Mesenchymal stem cell (in vitro differentiated cells and primary cell): ENCODE data around the gene SHQ1.
A peak's percentile ranks its signal among the peaks of the same experiment; 100 is the strongest.

Source experiments
- DNase-seq: peaks from one replicate; pipeline ENCODE4 v3.0.0-alpha.2; 2013
- H2AFZ ChIP-seq: one replicate; pipeline ENCODE4 v1.6.1; 2013; ENCODE audit warnings: low read depth, mild to moderate bottlenecking, control low read depth, inconsistent platforms, low read length, moderate library complexity
- H2AK5ac ChIP-seq: 2 replicates; pipeline ENCODE4 v1.6.1; 2013; ENCODE audit warnings: low read length, moderate library complexity, mild to moderate bottlenecking, inconsistent platforms; ENCODE audit not compliant: severe bottlenecking
- H2BK120ac ChIP-seq: one replicate; pipeline ENCODE4 v1.6.1; 2013; ENCODE audit warnings: low read depth, mild to moderate bottlenecking, inconsistent platforms, low read length, moderate library complexity
- H2BK12ac ChIP-seq, 2 experiments: one replicate each; pipeline ENCODE4 v1.6.1; 2013; ENCODE audit warnings: inconsistent platforms in 2 of 2, low read length in 2 of 2, mild to moderate bottlenecking in 2 of 2, moderate library complexity in 2 of 2, control low read depth in 1 of 2
- H2BK15ac ChIP-seq: one replicate; pipeline ENCODE4 v1.6.1; 2013; ENCODE audit warnings: mild to moderate bottlenecking, low read depth, inconsistent platforms; ENCODE audit not compliant: poor library complexity, severe bottlenecking
- H2BK5ac ChIP-seq: 2 replicates; pipeline ENCODE4 v1.6.1; 2013; ENCODE audit warnings: low read depth, mild to moderate bottlenecking, low read length, control low read depth, inconsistent platforms; ENCODE audit not compliant: poor library complexity, severe bottlenecking
- H3K14ac ChIP-seq, 2 experiments: one replicate each; pipeline ENCODE4 v1.6.1; 2013; ENCODE audit warnings: inconsistent platforms in 2 of 2, low read length in 2 of 2, control low read depth in 1 of 2, mild to moderate bottlenecking in 1 of 2, moderate library complexity in 1 of 2
- H3K18ac ChIP-seq, 2 experiments: one replicate each; pipeline ENCODE4 v1.6.1; 2013; ENCODE audit warnings: inconsistent platforms in 2 of 2, low read length in 2 of 2, control low read depth in 1 of 2, low read depth in 1 of 2, mild to moderate bottlenecking in 1 of 2
- H3K23ac ChIP-seq, 2 experiments: one replicate each; pipeline ENCODE4 v1.6.1; 2013; ENCODE audit warnings: inconsistent platforms in 2 of 2, low read length in 2 of 2, mild to moderate bottlenecking in 2 of 2, moderate library complexity in 2 of 2, control low read depth in 1 of 2
- H3K27ac ChIP-seq: 2 replicates; pipeline ENCODE4 v1.5.1; 2013; ENCODE audit warnings: mild to moderate bottlenecking, moderate library complexity, low read length, control low read depth, inconsistent platforms; ENCODE audit not compliant: poor library complexity, severe bottlenecking
- H3K27me3 ChIP-seq, 2 experiments: 2 replicates each; pipeline versions ENCODE4 v1.6.1 to v1.7.0; 2013; ENCODE audit warnings: low read length in 2 of 2, mild to moderate bottlenecking in 2 of 2, moderate library complexity in 2 of 2, control low read depth in 1 of 2, inconsistent platforms in 1 of 2; ENCODE audit not compliant: control insufficient read depth in 1 of 2, insufficient read depth in 1 of 2
- H3K36me3 ChIP-seq, 2 experiments: 2 replicates each; pipeline versions ENCODE4 v1.6.1 to v1.7.0; 2013; ENCODE audit warnings: low read length in 2 of 2, control low read depth in 1 of 2, inconsistent platforms in 1 of 2, low read depth in 1 of 2, mild to moderate bottlenecking in 1 of 2; ENCODE audit not compliant: insufficient read depth in 2 of 2, control insufficient read depth in 1 of 2
- H3K4ac ChIP-seq, 2 experiments: one replicate each; pipeline ENCODE4 v1.6.1; 2013; ENCODE audit warnings: inconsistent platforms in 2 of 2, low read length in 2 of 2, mild to moderate bottlenecking in 2 of 2, moderate library complexity in 2 of 2, control low read depth in 1 of 2, low read depth in 1 of 2
- H3K4me1 ChIP-seq: 2 replicates; pipeline ENCODE4 v1.6.1; 2013; ENCODE audit warnings: low read depth, low read length, control low read depth; ENCODE audit not compliant: control insufficient read depth, insufficient read depth
- H3K4me2 ChIP-seq: 2 replicates; pipeline ENCODE4 v1.6.1; 2013; ENCODE audit warnings: low read length, mild to moderate bottlenecking, inconsistent platforms; ENCODE audit not compliant: poor library complexity, severe bottlenecking
- H3K4me3 ChIP-seq, 2 experiments: 2 replicates each; pipeline versions ENCODE4 v1.5.1 to v1.7.0; 2013; ENCODE audit warnings: low read length in 2 of 2, mild to moderate bottlenecking in 2 of 2, control low read depth in 1 of 2, low read depth in 1 of 2; ENCODE audit not compliant: insufficient read depth in 1 of 2
- H3K79me1 ChIP-seq: replicated peaks from 2 replicates; pipeline ENCODE4 v1.6.1; 2013; ENCODE audit warnings: mild to moderate bottlenecking, control low read depth, low read length, inconsistent platforms; ENCODE audit not compliant: poor library complexity, severe bottlenecking
- H3K9ac ChIP-seq: 2 replicates; pipeline ENCODE4 v1.7.0; 2013; ENCODE audit warnings: mild to moderate bottlenecking, low read length, moderate library complexity
- H3K9me3 ChIP-seq: 2 replicates; pipeline ENCODE4 v1.7.0; 2013; ENCODE audit warnings: mild to moderate bottlenecking, low read length; ENCODE audit not compliant: control insufficient read depth
- H4K8ac ChIP-seq: one replicate; pipeline ENCODE4 v1.6.1; 2013; ENCODE audit warnings: inconsistent platforms, mild to moderate bottlenecking, low read length, moderate library complexity
- H4K91ac ChIP-seq: one replicate; pipeline ENCODE4 v1.6.1; 2013; ENCODE audit warnings: mild to moderate bottlenecking, low read length, inconsistent platforms
- WGBS: methylation state at CpG from one replicate; pipeline ENCODE4 v1.1.7; 2013; ENCODE audit warnings: mixed read lengths; 5-methylcytosine and 5-hydroxymethylcytosine counted together

The SHQ1 gene

GRCh38 chr3:72892870-72893269 is 44.6 kb upstream of the SHQ1 start:
- H2BK120ac ChIP-seq, result no peak overlapping the region
- H3K4me2 ChIP-seq, result no peak overlapping the region
- peak overlapping the region; percentile 49 for H2AK5ac ChIP-seq
- H4K91ac ChIP-seq, result no peak overlapping the region
- no peak for DNase-seq
- peak overlapping the region; percentile 57 for H2BK15ac ChIP-seq
- H3K9ac ChIP-seq, result peak overlapping the region; percentile 31
- no peak overlapping the region for H2BK5ac ChIP-seq
- H3K4me1 ChIP-seq, result peaks cover 9% of the 10 kb centered on the region
- H3K4ac ChIP-seq, result peak overlapping the region in 1 of 2 experiments; percentile 69
- H2BK12ac ChIP-seq, result peak overlapping the region in 1 of 2 experiments; percentile 0
- no peaks in the 10 kb centered on the region for H3K9me3 ChIP-seq
- H3K27me3 ChIP-seq, result no peaks in the 10 kb centered on the region
- H3K4me3 ChIP-seq, result peak overlapping the region in 1 of 2 experiments; percentile 46
- no peaks in the 10 kb centered on the region for H3K36me3 ChIP-seq
- no peak overlapping the region for H3K23ac ChIP-seq
- WGBS, result 54% methylated on average over 4 of the region's 4 CpGs
- no peak overlapping the region for H3K14ac ChIP-seq
- peak overlapping the region; percentile 11 to 28 for H3K18ac ChIP-seq
- H3K79me1 ChIP-seq, result peaks cover 19% of the 10 kb centered on the region
- no peak overlapping the region for H4K8ac ChIP-seq
- H3K27ac ChIP-seq, result no peak overlapping the region
- no peak overlapping the region for H2AFZ ChIP-seq

DNA sequence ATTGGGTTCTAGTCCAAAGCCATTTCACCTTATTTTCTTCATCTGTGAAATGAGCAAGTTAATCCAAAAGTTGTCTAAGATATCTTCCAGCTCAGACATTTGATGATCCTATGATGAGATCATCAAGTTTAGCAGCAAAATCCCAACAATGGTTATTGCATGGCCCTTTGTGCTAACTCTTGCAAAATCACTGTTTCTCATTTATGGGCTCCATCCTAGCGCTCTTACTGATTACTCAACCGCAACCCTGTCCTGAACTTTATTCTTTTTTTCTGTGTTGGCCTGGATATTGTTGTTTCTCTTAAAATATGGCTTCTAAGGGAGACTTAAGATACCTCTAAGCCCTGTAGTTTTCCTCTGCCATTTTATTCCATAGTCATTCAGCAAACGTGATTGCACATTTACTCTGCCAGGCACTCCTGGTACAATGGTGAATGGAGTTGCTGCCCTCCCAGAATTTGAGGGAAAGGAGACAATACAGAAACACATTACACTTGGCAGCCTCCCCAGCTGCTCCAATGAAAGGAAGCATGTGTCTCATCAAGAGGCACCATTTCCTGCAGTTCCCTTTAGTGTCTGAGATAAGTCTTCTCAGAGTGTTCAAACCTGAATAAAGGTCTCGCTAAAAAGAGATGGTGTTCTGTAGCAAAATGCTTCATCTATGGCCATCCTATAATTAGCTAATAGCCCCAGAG is 44.0 kb upstream of the SHQ1 start:
- peak overlapping the region; percentile 85 for H3K9ac ChIP-seq
- peak overlapping the region; percentile 12 for H2AK5ac ChIP-seq
- H3K14ac ChIP-seq, result no peak overlapping the region
- H3K4me1 ChIP-seq, result peaks cover 9% of the 10 kb centered on the region
- H3K79me1 ChIP-seq, result peaks cover 17% of the 10 kb centered on the region
- no peak overlapping the region for H2AFZ ChIP-seq
- no peak overlapping the region for H3K4ac ChIP-seq
- H2BK12ac ChIP-seq, result peak overlapping the region in 1 of 2 experiments; percentile 3
- H3K9me3 ChIP-seq, result no peaks in the 10 kb centered on the region
- no peak overlapping the region for H2BK5ac ChIP-seq
- no peak overlapping the region for H2BK15ac ChIP-seq
- H4K91ac ChIP-seq, result no peak overlapping the region
- H3K27me3 ChIP-seq, result no peaks in the 10 kb centered on the region
- no peak overlapping the region for H2BK120ac ChIP-seq
- H3K4me2 ChIP-seq, result no peak overlapping the region
- peak overlapping the region in 1 of 2 experiments; percentile 37 for H3K18ac ChIP-seq
- DNase-seq, result peak; percentile 79
- H3K4me3 ChIP-seq, result peak overlapping the region in 1 of 2 experiments; percentile 46
- WGBS, result 72% methylated on average over 3 of the region's 4 CpGs
- H4K8ac ChIP-seq, result no peak overlapping the region
- no peaks in the 10 kb centered on the region for H3K36me3 ChIP-seq
- H3K27ac ChIP-seq, result peak overlapping the region; percentile 97
- H3K23ac ChIP-seq, result no peak overlapping the region

DNA sequence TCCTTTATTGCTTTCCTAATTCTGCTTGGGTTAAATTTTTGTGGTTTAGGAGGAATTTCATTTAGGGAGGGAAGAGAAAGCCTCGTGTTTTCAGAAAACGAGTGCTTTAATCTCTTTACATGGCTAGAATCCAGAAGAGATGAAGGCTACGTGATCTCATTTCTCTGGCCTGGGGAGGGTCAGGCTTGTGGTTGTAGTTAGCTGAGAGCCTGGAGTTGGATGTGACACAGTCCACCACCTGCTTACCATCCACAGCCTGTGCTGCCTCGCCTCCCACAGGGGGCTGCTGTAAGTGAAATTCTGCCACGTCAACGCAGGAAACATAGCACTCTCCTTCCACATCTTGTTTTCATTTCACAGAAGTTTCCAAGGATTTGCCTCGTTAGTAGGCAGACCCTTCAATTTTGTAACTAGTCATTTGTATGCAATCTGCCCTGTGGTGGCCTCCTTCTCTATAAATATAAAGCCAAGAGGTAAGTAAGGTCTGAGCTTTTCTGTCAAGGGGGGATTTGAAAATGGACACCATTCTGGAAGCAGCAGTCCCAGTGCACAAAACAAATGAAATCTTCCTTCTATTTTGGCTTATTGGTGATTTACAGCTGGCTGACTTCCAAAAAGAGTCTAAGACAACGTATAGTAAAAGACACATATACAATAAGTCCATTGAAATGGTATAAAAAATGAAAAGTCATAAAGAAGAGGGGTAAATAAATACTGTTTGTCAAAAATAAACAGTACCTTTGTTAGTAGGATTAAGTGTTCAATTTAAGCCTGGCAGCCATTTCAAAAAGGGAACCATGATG is 43.0 kb upstream of the SHQ1 start:
- H3K9me3 ChIP-seq, result no peaks in the 10 kb centered on the region
- peak; percentile 94 for DNase-seq
- no peak overlapping the region for H2AFZ ChIP-seq
- peak overlapping the region; percentile 90 for H2BK5ac ChIP-seq
- no peak overlapping the region for H3K23ac ChIP-seq
- H2AK5ac ChIP-seq, result peak overlapping the region; percentile 91
- peak overlapping the region; percentile 85 for H3K9ac ChIP-seq
- H3K14ac ChIP-seq, result no peak overlapping the region
- H3K18ac ChIP-seq, result peak overlapping the region in 1 of 2 experiments; percentile 34
- H3K4me1 ChIP-seq, result peaks cover 10% of the 10 kb centered on the region
- H2BK120ac ChIP-seq, result no peak overlapping the region
- no peaks in the 10 kb centered on the region for H3K36me3 ChIP-seq
- WGBS, result 0% methylated on average over 4 of the region's 8 CpGs
- peak overlapping the region in 1 of 2 experiments; percentile 11 for H3K4ac ChIP-seq
- H3K27me3 ChIP-seq, result no peaks in the 10 kb centered on the region
- no peak overlapping the region for H4K91ac ChIP-seq
- H2BK15ac ChIP-seq, result no peak overlapping the region
- peak overlapping the region; percentile 97 for H3K27ac ChIP-seq
- H3K4me2 ChIP-seq, result peak overlapping the region; percentile 42
- peaks cover 15% of the 10 kb centered on the region for H3K79me1 ChIP-seq
- H2BK12ac ChIP-seq, result peak overlapping the region in 1 of 2 experiments; percentile 56
- peak overlapping the region; percentile 31 for H4K8ac ChIP-seq
- peak overlapping the region in 1 of 2 experiments; percentile 50 for H3K4me3 ChIP-seq
